ENCODE results near the gene TLK2.

Gene TLK2

DNA sequence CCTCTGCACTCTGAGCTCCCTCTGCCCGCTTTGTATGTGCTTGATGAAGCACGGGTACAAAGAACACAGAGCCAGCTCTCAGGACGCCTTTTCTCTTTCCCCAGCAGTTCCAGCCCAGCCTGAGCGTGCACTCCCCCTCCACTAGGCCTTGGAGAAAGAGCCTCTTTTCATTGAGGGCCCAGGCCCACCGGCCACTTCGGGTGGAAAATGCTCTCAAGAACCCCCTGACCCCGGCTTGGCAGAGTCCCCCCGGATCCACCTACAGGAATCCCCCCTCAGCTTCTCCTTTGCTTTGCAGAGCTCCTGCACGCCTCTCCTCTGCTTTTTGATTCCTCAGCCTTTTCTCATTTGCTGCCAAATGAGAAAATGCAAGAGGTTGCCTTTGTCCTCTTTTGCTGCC, 179.1 kb downstream of the TLK2 start:
- Histone ChIP-seq H2AFZ (ENCODE audit: low read length) (no peak overlapping the region), H2BK120ac (ENCODE audit: low read depth, low read length) (no peak overlapping the region), H2BK12ac (ENCODE audit: low read length) (no peak overlapping the region), H3K9ac (ENCODE audit: low read depth, low read length, poor library complexity) (no peak overlapping the region), H3K36me3 (replicated peaks in 1 of 2; ENCODE audit: control insufficient read depth in 2 of 2, insufficient read depth in 2 of 2, low read length in 2 of 2) (peaks cover 0 to 33% of the 10 kb centered on the region in 2 donors), H2BK15ac (ENCODE audit: low read length) (no peak overlapping the region), H4K8ac (ENCODE audit: low read depth, low read length) (no peak overlapping the region), H3K9me3 (replicated peaks in 1 of 2; ENCODE audit: control insufficient read depth in 2 of 2, insufficient read depth in 1 of 2, low read depth in 1 of 2, low read length in 2 of 2) (peaks cover 2 to 37% of the 10 kb centered on the region in 2 donors), H3K79me1 (ENCODE audit: low read depth, low read length) (no peaks in the 10 kb centered on the region), H3K4me2 (ENCODE audit: insufficient read depth, low read length, poor library complexity, severe bottlenecking) (no peak overlapping the region), H2AK5ac (ENCODE audit: low read depth, low read length) (no peak overlapping the region), H3K4ac (ENCODE audit: low read length) (no peak overlapping the region), H3K4me1 (ENCODE audit: control insufficient read depth in 2 of 2, insufficient read depth in 1 of 2, low read depth in 1 of 2, low read length in 2 of 2) (peaks cover 19 to 29% of the 10 kb centered on the region in 2 donors), H4K91ac (ENCODE audit: low read depth, low read length, poor library complexity) (no peak overlapping the region), H3K27me3 (ENCODE audit: control insufficient read depth in 3 of 3, insufficient read depth in 3 of 3, low read depth in 1 of 3, low read length in 3 of 3) (no peaks in the 10 kb centered on the region), H3K18ac (ENCODE audit: low read length) (no peak overlapping the region), H3K27ac (replicated peaks; ENCODE audit: low read length) (peak overlapping the region; percentile 80), H3K14ac (ENCODE audit: low read length) (no peak overlapping the region), H2BK5ac (ENCODE audit: low read length) (no peak overlapping the region), H3K23ac (ENCODE audit: low read depth, low read length, poor library complexity) (no peak overlapping the region), H3K4me3 (ENCODE audit: low read length in 2 of 2) (no peak overlapping the region)
- no peak for DNase-seq (ENCODE audit: low spot score)
- WGBS, 2 donors (ENCODE audit: extremely low coverage in 2 of 2, insufficient read length in 2 of 2, insufficient replicate concordance in 1 of 2), result no CpG with 5 or more reads among the region's 9 CpGs

DNA sequence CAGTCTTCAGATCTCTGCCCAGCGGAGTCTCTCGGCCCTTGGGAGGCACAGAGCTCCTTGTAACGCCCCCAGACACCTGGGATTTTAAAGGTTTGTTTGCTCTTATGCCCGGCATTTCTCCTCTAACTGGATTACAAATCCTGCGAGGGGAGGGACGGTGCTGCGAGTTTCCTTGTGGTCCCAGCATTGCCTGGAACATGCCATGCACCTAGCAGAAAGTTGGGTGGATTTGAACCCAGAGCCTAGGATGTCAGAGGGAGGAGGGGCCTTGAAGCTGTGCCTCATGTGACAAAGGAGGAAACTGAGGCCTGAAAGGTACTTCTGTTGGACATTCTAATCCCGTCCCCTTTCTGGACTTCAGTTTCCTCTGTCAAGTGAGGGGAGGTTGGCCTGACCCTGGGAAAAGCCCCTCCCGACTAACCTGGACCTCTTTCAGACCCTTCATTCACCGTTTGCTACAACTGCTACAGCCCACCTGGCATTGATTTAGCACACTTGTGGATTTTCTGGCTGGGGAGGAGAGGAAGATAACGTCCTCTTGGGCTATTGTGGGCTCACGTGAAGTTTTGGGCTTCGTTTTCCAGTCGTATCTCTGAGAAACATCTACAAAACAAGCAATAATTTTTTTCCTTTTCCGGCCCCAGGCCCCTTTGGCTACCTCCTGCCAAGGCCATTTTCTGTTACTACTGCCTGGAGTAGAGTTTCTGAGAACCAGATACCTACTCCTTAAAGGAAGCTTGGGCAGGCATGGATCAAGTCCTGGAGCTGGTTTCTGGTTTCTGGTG, 179.7 kb downstream of the TLK2 start:
- DNase-seq (ENCODE audit: low spot score), result no peak
- peaks cover 0 to 33% of the 10 kb centered on the region in 2 donors for H3K36me3 ChIP-seq (replicated peaks in 1 of 2; ENCODE audit: control insufficient read depth in 2 of 2, insufficient read depth in 2 of 2, low read length in 2 of 2)
- peak overlapping the region; percentile 62 for H3K18ac ChIP-seq (ENCODE audit: low read length)
- H2BK15ac ChIP-seq (ENCODE audit: low read length), result no peak overlapping the region
- no peak overlapping the region for H2AFZ ChIP-seq (ENCODE audit: low read length)
- no peak overlapping the region for H3K4me2 ChIP-seq (ENCODE audit: insufficient read depth, low read length, poor library complexity, severe bottlenecking)
- no peaks in the 10 kb centered on the region for H3K79me1 ChIP-seq (ENCODE audit: low read depth, low read length)
- peaks cover 14 to 28% of the 10 kb centered on the region in 2 donors for H3K4me1 ChIP-seq (ENCODE audit: control insufficient read depth in 2 of 2, insufficient read depth in 1 of 2, low read depth in 1 of 2, low read length in 2 of 2)
- H2BK120ac ChIP-seq (ENCODE audit: low read depth, low read length), result no peak overlapping the region
- H2AK5ac ChIP-seq (ENCODE audit: low read depth, low read length), result no peak overlapping the region
- no peak overlapping the region for H3K9ac ChIP-seq (ENCODE audit: low read depth, low read length, poor library complexity)
- H3K27ac ChIP-seq (replicated peaks; ENCODE audit: low read length), result peak overlapping the region; percentile 80
- H3K14ac ChIP-seq (ENCODE audit: low read length), result no peak overlapping the region
- H2BK12ac ChIP-seq (ENCODE audit: low read length), result no peak overlapping the region
- H3K9me3 ChIP-seq (replicated peaks in 1 of 2; ENCODE audit: control insufficient read depth in 2 of 2, insufficient read depth in 1 of 2, low read depth in 1 of 2, low read length in 2 of 2), result peaks cover 2 to 37% of the 10 kb centered on the region in 2 donors
- H3K27me3 ChIP-seq (ENCODE audit: control insufficient read depth in 3 of 3, insufficient read depth in 3 of 3, low read depth in 1 of 3, low read length in 3 of 3), result no peaks in the 10 kb centered on the region
- H2BK5ac ChIP-seq (ENCODE audit: low read length), result no peak overlapping the region
- H3K4ac ChIP-seq (ENCODE audit: low read length), result no peak overlapping the region
- no CpG with 5 or more reads among the region's 15 CpGs for WGBS, 2 donors (ENCODE audit: extremely low coverage in 2 of 2, insufficient read length in 2 of 2, insufficient replicate concordance in 1 of 2)
- H4K8ac ChIP-seq (ENCODE audit: low read depth, low read length), result no peak overlapping the region
- H3K23ac ChIP-seq (ENCODE audit: low read depth, low read length, poor library complexity), result no peak overlapping the region
- H4K91ac ChIP-seq (ENCODE audit: low read depth, low read length, poor library complexity), result no peak overlapping the region
- no peak overlapping the region for H3K4me3 ChIP-seq (ENCODE audit: low read length in 2 of 2)

DNA sequence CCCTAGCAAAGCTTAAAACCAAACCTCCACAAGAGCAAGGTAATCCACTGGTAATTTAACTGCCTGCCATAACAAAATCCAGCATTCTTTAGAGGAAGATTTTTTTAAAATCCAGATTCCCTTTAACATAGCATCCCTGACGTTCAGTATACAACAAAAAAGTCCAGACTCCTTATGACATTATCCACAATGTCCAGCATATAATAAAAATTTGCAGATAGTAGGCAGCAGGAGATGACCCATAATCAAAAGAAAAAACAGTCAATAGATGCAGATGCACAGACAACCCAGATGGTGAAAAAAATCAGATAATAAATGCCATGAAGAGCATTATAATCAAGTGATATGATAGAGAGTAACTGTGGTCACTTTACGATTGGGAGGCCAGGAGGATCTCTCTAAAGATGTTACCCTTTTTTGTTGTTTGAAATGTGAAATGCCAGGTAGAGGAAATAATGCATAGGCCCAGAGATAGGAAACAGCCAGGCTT, 182.0 kb downstream of the TLK2 start:
- peaks cover 5 to 36% of the 10 kb centered on the region in 2 donors for H3K9me3 ChIP-seq (replicated peaks in 1 of 2; ENCODE audit: control insufficient read depth in 2 of 2, insufficient read depth in 1 of 2, low read depth in 1 of 2, low read length in 2 of 2)
- H2BK120ac ChIP-seq (ENCODE audit: low read depth, low read length), result no peak overlapping the region
- H3K27ac ChIP-seq (replicated peaks; ENCODE audit: low read length), result no peak overlapping the region
- H2AFZ ChIP-seq (ENCODE audit: low read length), result no peak overlapping the region
- H3K23ac ChIP-seq (ENCODE audit: low read depth, low read length, poor library complexity), result no peak overlapping the region
- H3K27me3 ChIP-seq (ENCODE audit: control insufficient read depth in 3 of 3, insufficient read depth in 3 of 3, low read depth in 1 of 3, low read length in 3 of 3), result no peaks in the 10 kb centered on the region
- H2BK12ac ChIP-seq (ENCODE audit: low read length), result no peak overlapping the region
- no peaks in the 10 kb centered on the region for H3K79me1 ChIP-seq (ENCODE audit: low read depth, low read length)
- no peak overlapping the region for H3K9ac ChIP-seq (ENCODE audit: low read depth, low read length, poor library complexity)
- H4K8ac ChIP-seq (ENCODE audit: low read depth, low read length), result no peak overlapping the region
- H3K4me1 ChIP-seq (ENCODE audit: control insufficient read depth in 2 of 2, insufficient read depth in 1 of 2, low read depth in 1 of 2, low read length in 2 of 2), result peaks cover 0 to 14% of the 10 kb centered on the region in 2 donors
- peaks cover 6 to 42% of the 10 kb centered on the region in 2 donors for H3K36me3 ChIP-seq (replicated peaks in 1 of 2; ENCODE audit: control insufficient read depth in 2 of 2, insufficient read depth in 2 of 2, low read length in 2 of 2)
- H2BK5ac ChIP-seq (ENCODE audit: low read length), result no peak overlapping the region
- H4K91ac ChIP-seq (ENCODE audit: low read depth, low read length, poor library complexity), result no peak overlapping the region
- no peak overlapping the region for H3K4ac ChIP-seq (ENCODE audit: low read length)
- no peak overlapping the region for H2AK5ac ChIP-seq (ENCODE audit: low read depth, low read length)
- WGBS, 2 donors (ENCODE audit: extremely low coverage in 2 of 2, insufficient read length in 2 of 2, insufficient replicate concordance in 1 of 2), result no CpG with 5 or more reads among the region's 2 CpGs
- H3K4me2 ChIP-seq (ENCODE audit: insufficient read depth, low read length, poor library complexity, severe bottlenecking), result no peak overlapping the region
- DNase-seq (ENCODE audit: low spot score), result no peak
- no peak overlapping the region for H3K18ac ChIP-seq (ENCODE audit: low read length)
- H3K4me3 ChIP-seq (ENCODE audit: low read length in 2 of 2), result no peak overlapping the region
- H2BK15ac ChIP-seq (ENCODE audit: low read length), result no peak overlapping the region
- H3K14ac ChIP-seq (ENCODE audit: low read length), result no peak overlapping the region

DNA sequence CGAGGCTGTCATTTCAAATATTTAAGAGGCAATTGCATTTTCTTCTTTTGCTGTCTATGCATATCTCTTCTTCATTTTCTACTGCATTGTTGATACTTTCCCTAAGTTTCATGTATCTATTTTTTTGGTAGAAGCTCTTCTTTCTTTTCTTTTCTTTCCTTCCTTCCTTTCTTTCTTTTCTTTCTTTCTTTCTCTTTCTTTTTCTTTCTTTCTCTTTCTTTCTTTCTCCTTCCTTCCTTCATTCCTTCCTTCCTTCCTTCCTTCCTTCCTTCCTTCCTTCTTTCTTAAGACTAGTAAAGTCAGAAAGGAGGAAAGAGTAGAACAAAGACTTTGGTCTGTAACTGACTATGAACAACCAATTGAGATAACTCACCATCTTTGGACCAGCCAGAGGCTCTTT, 182.7 kb downstream of the TLK2 start:
- Histone ChIP-seq H3K4me1 (ENCODE audit: control insufficient read depth in 2 of 2, insufficient read depth in 1 of 2, low read depth in 1 of 2, low read length in 2 of 2) (peaks cover 0 to 15% of the 10 kb centered on the region in 2 donors), H4K8ac (ENCODE audit: low read depth, low read length) (no peak overlapping the region), H4K91ac (ENCODE audit: low read depth, low read length, poor library complexity) (no peak overlapping the region), H3K9ac (ENCODE audit: low read depth, low read length, poor library complexity) (no peak overlapping the region), H3K23ac (ENCODE audit: low read depth, low read length, poor library complexity) (no peak overlapping the region), H2AK5ac (ENCODE audit: low read depth, low read length) (no peak overlapping the region), H2BK15ac (ENCODE audit: low read length) (no peak overlapping the region), H3K79me1 (ENCODE audit: low read depth, low read length) (no peaks in the 10 kb centered on the region), H3K4me3 (ENCODE audit: low read length in 2 of 2) (no peak overlapping the region), H3K36me3 (replicated peaks in 1 of 2; ENCODE audit: control insufficient read depth in 2 of 2, insufficient read depth in 2 of 2, low read length in 2 of 2) (peaks cover 6 to 49% of the 10 kb centered on the region in 2 donors), H3K27ac (replicated peaks; ENCODE audit: low read length) (no peak overlapping the region), H3K14ac (ENCODE audit: low read length) (no peak overlapping the region), H3K4ac (ENCODE audit: low read length) (no peak overlapping the region), H3K9me3 (replicated peaks in 1 of 2; ENCODE audit: control insufficient read depth in 2 of 2, insufficient read depth in 1 of 2, low read depth in 1 of 2, low read length in 2 of 2) (peaks cover 5 to 34% of the 10 kb centered on the region in 2 donors), H2BK5ac (ENCODE audit: low read length) (no peak overlapping the region), H2BK12ac (ENCODE audit: low read length) (no peak overlapping the region), H2BK120ac (ENCODE audit: low read depth, low read length) (no peak overlapping the region), H3K27me3 (ENCODE audit: control insufficient read depth in 3 of 3, insufficient read depth in 3 of 3, low read depth in 1 of 3, low read length in 3 of 3) (no peaks in the 10 kb centered on the region), H2AFZ (ENCODE audit: low read length) (no peak overlapping the region), H3K18ac (ENCODE audit: low read length) (no peak overlapping the region), H3K4me2 (ENCODE audit: insufficient read depth, low read length, poor library complexity, severe bottlenecking) (no peak overlapping the region)
- no peak for DNase-seq (ENCODE audit: low spot score)
- WGBS, 2 donors (ENCODE audit: extremely low coverage in 2 of 2, insufficient read length in 2 of 2, insufficient replicate concordance in 1 of 2), result no CpG with 5 or more reads among the region's 1 CpG

Measured in neuronal stem cell (in vitro differentiated cells).